ENCODE results near the gene NUAK2.
"Not testable (repeated sequence)": the region's sequence is repeated elsewhere in the genome, so short reads cannot be mapped to it uniquely, and the experiment has no call there.

NUAK2 gene

GRCh38 chr1:205301842-205302588 is 19.5 kb downstream of the NUAK2 start:
- TF ChIP-seq CTCF (IDR thresholded peaks at IDR 0.05; ENCODE audit: extremely low read depth, missing control alignments): no peak
- no peak for DNase-seq (ENCODE audit: low spot score)

- TF ChIP-seq CTCF (IDR thresholded peaks at IDR 0.05; ENCODE audit: extremely low read depth, missing control alignments): no peak
- DNase-seq (ENCODE audit: low spot score): no peak
Observed at GRCh38 chr1:205301205-205301821, 20.2 kb downstream of the NUAK2 start.

GRCh38 chr1:205300149-205300548 is 21.4 kb downstream of the NUAK2 start:
- TF ChIP-seq CTCF (IDR thresholded peaks at IDR 0.05; ENCODE audit: extremely low read depth, missing control alignments): no peak
- DNase-seq (ENCODE audit: low spot score): no peak

- no peak for TF ChIP-seq CTCF (IDR thresholded peaks at IDR 0.05; ENCODE audit: extremely low read depth, missing control alignments)
- DNase-seq (ENCODE audit: low spot score): no peak
Observed at GRCh38 chr1:205298191-205298994, 23.2 kb downstream of the NUAK2 start.

GRCh38 chr1:205297546-205298177 is 23.9 kb downstream of the NUAK2 start:
- not testable (repeated sequence) for DNase-seq (ENCODE audit: low spot score)

GRCh38 chr1:205296154-205296553 is 25.4 kb downstream of the NUAK2 start:
- no peak for DNase-seq (ENCODE audit: low spot score)
- TF ChIP-seq CTCF (IDR thresholded peaks at IDR 0.05; ENCODE audit: extremely low read depth, missing control alignments): no peak

GRCh38 chr1:205294934-205295333 is 26.6 kb downstream of the NUAK2 start:
- TF ChIP-seq CTCF (IDR thresholded peaks at IDR 0.05; ENCODE audit: extremely low read depth, missing control alignments): no peak
- DNase-seq (ENCODE audit: low spot score): no peak

All from GM20000 (cell line).